ENCODE results near the gene BPHL.
"Not testable (repeated sequence)": the region's sequence is repeated elsewhere in the genome, so short reads cannot be mapped to it uniquely, and the experiment has no call there.

Gene BPHL

DNA sequence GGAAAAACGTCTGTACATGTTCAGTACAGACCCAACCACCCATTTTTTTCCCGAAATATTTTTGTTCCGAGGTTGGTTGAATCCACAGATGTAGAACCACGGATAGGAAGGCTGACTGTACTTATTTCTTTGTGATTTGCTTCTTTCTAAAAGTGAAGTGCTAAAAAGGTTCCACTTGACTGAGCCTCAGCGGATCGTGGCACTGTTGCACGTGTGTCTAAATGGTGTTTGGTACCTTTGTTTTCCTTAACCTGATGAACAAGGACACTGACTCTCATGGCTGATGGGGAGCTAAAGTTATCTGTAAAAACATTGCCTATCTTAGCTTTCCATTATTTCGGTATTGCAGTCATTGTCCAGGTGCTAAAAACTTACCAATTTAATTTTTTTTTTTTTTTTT, 6.2 kb downstream of the BPHL start:
- no peak for DNase-seq

DNA sequence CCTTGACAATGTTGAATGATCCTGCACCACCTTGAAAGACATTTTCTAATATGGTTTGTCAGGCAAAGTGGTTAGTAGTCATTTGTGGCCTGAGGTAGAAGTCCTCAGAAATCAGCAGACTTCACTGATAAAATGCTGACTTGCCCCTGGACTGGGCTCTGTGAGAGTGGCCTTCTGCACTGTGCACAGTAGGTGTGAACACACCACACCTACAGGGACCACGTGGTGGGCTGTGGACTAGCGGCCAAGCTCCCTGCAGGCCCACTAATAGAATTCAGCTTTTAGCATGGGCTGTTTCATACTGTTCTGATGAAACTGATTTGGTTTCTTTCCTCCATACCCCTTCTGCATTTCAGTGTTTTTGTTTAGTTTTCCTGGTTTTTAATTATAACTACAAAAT, 7.3 kb downstream of the BPHL start:
- DNase-seq = no peak

GRCh38 chr6:3128356-3129108, 10.0 kb downstream of the BPHL start:
- no peak for DNase-seq

DNA sequence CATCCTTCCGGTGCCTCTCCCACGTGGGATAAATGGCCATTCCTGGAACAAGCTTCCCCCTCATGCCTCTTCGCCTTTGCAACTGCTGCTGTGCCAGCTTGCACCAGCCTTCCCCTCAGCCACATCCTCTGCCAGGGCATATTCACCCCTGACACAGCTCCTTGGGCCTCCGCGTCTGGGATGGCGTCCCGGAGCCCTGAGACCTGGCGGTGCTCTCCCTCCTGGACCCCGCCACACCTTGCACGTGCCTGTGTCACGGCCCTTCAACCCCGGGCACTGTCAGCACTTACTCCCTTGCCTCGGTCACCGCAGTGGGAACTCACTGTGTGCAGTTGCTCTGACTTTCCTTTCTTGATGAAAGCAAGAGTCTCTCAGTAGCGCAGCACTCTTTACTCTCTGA, 13.2 kb downstream of the BPHL start:
- DNase-seq = no peak

DNA sequence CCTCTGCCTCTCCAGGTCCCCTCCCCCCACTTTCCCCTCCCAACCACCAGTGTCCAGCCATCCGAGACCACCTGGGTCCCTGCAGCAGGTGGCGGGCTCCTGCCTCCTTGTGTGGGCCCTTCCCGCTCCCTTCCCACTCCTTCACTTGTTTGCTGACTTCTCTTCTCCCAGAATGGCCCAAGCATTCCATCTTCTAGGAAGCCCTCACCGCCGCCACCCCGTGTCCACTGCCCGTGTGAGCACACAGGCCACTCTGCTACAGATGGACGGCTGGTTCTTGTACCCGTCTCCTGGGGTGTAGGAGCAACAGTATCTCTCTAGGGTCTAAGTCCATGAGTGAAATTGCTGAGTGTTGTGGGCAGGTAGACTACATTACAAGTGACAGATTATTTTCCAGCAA, 15.0 kb downstream of the BPHL start:
- DNase-seq = no peak

- DNase-seq = no peak
Measured at GRCh38 chr6:3135668-3136291, 17.3 kb downstream of the BPHL start.

GRCh38 chr6:3136292-3137011, 17.9 kb downstream of the BPHL start:
- no peak for DNase-seq

DNA sequence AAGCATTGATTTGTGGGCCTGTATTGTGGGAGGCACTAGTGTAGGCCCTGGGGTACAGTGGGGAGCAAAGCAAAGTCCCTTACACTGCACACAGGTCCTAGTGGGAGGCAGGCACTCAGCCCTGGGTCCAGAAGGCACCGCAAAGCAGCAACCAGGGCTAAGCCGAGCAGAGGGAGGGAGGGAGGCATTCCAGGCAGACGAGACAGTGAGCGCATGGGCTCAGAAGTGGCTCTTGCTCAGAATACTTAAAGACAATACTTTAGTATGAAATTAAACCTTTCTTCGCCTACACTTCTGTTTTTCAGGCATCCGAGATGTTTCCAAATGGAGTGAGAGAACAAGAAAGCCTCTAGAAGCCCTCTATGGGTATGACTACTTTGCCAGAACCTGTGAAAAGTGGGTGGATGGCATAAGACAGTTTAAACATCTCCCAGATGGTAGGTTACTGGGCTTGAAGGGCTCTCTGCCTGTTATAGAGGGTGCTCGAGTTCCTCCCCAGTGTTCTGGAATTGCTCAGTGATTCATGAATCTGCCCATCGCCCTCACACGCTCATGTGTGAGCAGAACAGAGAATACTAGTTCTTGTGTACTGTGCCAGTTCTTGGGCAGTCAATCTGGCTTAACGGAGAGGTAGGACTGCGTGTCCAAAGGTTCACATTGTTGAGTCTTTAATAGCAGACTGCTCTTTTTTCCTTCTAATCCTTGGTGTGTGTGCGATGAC, 18.7 kb downstream of the BPHL start:
- no peak for DNase-seq

GRCh38 chr6:3137873-3138272, 19.4 kb downstream of the BPHL start:
- not testable (repeated sequence) for DNase-seq

- no peak for DNase-seq
Measured at GRCh38 chr6:3138341-3138740, 19.8 kb downstream of the BPHL start.

- no peak for DNase-seq
Measured at GRCh38 chr6:3139090-3139903, 20.8 kb downstream of the BPHL start.

GRCh38 chr6:3140201-3140600, 21.7 kb downstream of the BPHL start:
- DNase-seq = no peak

- DNase-seq = no peak
Measured at GRCh38 chr6:3142536-3142935, 24.0 kb downstream of the BPHL start.

- DNase-seq = no peak
Measured at GRCh38 chr6:3143158-3143557, 24.6 kb downstream of the BPHL start.

GRCh38 chr6:3144571-3144970, 26.1 kb downstream of the BPHL start:
- no peak for DNase-seq

- no peak for DNase-seq
Measured at GRCh38 chr6:3147914-3148757, 29.6 kb downstream of the BPHL start.

- DNase-seq = no peak
Measured at GRCh38 chr6:3151691-3152090, 33.2 kb downstream of the BPHL start.

GRCh38 chr6:3152689-3153088, 34.2 kb downstream of the BPHL start:
- DNase-seq = no peak

- DNase-seq = not testable (repeated sequence)
Measured at GRCh38 chr6:3155416-3155815, 36.9 kb downstream of the BPHL start.

DNA sequence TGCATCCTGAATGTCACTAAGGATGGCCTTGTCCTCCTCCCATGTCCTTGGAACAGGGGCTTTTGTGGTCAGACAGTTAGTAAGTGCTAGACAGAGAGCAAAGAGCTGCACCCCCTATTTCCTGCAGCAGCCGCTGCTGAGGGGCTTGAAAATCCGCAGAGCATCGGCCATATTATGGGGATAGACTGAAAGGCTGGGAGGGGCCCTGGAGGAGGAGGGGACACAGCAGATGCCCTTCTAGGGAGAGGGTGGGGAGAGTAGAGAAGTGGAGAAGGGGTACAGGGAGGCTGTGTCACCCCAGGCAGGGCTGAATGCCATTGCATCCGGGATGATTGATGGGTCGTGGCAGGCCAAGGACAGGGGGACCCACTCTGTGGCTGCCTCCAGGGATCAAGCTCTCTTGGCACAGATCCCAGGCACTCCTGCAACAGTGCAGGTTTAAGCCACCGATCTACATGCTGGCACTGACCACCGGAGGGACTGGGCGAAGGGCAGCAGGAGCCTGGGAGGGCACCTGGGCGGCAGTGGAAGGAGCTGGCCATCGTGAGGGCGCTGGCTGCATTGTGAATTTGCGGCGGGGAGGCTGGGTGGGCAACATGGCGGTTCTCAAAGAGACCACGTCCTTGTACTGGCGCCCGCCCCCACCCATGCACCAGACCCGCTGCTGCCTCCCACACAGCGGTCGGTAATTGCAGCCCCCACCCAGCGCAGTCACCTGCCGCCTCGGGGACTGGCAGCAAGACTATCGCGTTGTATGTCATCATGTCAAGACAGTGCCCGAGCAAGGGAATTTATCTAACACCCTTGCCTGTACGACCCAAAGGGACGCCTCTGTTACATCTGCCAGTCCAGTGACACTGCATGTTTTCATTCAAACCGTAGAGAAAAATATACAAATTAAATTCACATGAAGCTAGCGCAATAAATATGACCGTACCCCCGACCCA, 37.9 kb downstream of the BPHL start:
- DNase-seq = peak; percentile 33

Measured in activated CD4-positive, CD25-positive, alpha-beta regulatory T cell treated with anti-CD3 and anti-CD28 coated beads, Interleukin-2, amount 50 U/mL, for 72 hours (primary cell).